ENCODE data around the gene LRP11.
"Not testable (repeated sequence)": the region's sequence is repeated elsewhere in the genome, so short reads cannot be mapped to it uniquely, and the experiment has no call there.

Gene LRP11, protein sequence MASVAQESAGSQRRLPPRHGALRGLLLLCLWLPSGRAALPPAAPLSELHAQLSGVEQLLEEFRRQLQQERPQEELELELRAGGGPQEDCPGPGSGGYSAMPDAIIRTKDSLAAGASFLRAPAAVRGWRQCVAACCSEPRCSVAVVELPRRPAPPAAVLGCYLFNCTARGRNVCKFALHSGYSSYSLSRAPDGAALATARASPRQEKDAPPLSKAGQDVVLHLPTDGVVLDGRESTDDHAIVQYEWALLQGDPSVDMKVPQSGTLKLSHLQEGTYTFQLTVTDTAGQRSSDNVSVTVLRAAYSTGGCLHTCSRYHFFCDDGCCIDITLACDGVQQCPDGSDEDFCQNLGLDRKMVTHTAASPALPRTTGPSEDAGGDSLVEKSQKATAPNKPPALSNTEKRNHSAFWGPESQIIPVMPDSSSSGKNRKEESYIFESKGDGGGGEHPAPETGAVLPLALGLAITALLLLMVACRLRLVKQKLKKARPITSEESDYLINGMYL

GRCh38 chr6:149863698-149864577, at the start of gene LRP11:
Gene LRP11 (minus strand): TSS chr6:149864359. CDS start chr6:149864020, 339 bp downstream.
- DNase-seq, result peak; percentile 86

DNA sequence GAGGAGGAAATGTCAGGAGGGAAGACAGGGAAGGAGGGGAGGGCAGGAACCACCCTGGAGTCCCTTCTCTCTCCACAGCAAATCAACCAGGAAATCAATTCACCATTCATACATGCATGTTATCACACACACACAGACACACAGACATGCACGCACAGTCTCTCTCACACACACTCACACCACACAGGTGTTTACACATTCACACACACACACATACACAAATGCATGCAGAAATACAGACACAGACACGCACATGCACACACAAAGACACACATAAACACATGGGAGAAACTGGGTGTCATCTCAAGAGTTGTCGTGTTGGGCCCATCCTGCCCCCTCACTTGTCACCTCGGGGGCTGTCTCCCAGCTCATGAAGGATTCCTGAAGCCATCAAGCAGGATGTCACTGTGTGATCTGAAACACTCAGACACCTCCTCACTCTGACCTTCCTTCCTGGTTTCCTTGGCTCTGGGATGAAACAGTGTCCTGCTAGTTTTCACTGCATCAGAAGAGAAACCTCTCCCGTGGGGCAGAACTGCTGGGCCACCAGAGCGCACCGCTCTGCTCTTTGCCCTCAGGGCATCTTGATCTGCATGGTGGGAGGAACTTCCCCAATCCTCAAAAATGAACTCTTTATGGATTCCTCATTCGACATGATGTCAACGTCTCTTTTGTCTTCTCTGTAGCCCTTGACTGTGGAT, 49.5 kb upstream of the LRP11 start:
- DNase-seq, result no peak

DNA sequence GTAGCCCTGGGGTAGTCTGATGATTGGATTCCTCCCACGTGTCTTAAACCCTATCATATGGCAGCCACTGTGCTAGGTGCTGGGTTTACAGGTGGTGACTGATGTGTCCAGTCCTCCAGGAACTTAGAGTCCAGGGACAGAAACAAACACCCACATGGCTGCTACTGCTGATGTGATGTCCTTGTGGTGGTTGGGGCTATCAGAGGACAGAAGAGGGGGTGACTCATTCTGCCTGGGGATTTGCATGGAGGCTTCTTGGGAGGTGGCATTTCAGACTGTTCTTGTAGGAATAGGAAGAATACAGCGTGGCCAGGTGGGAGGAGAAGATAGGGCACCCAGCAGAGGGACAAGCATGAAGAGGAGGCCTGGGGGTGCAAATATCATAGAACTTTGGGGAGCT, 48.9 kb upstream of the LRP11 start:
- DNase-seq, result no peak

DNA sequence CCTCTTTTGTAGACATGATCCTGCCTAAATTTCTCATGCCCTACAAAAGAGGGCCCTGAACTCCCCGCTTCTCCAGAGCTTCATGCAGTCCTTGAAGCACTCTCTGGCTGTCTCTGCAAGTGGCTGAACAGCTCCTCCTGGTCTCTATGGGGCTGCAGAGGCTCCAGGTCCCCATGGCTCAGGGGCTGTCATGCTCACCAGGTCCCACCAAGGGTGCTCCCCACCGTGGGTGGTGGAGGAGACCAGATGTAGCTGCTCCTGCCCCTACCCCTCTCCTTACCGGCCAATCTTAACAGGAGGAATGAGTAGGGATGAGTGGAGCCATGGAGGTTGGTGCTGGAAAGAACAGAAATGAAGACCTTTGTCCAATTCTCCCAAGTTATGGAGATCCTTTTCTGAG, 48.5 kb upstream of the LRP11 start:
- DNase-seq, result not testable (repeated sequence)

GRCh38 chr6:149910721-149911151, 46.6 kb upstream of the LRP11 start:
- no peak for DNase-seq

- no peak for DNase-seq
Observed at GRCh38 chr6:149909701-149910470, 45.7 kb upstream of the LRP11 start.

DNA sequence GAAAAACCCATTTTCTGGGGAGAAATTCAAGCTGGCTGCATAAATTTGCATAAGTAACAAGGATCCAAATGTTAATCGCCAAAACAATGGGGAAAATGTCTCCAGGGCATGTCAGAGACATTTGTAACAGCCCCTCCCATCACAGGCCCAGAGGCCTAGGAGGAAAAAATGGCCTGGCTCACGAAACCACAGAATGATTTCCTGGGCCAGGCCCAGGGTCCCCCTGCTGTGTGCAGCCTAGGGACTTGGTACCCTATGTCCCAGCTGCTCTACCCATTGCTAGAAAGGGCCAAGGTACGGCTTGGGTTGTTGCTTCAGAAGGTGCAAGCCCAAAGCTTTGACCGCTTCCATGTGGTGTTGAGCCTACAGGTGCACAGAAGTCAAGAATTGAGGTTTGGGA, 44.3 kb upstream of the LRP11 start:
- DNase-seq, result not testable (repeated sequence)

DNA sequence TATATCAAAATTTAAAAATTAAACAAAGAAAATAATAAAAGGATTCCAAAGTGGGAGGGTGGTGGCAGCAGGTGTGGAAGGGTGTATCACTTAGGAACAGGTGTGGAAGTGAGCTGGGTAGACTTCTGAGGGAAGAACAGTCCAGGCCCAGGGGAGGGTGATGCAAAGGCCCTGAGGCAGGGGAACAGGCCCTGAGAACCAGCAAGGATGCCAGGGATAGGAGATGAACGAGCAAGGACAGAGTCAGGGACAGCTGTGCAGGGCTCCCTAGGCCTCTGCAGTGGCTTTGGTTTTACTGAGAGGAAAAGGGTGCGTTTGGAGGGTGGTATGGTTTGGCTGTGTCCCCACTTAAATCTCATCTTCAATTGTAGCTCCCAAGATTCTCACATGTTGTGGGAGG, 43.2 kb upstream of the LRP11 start:
- DNase-seq, result no peak

DNA sequence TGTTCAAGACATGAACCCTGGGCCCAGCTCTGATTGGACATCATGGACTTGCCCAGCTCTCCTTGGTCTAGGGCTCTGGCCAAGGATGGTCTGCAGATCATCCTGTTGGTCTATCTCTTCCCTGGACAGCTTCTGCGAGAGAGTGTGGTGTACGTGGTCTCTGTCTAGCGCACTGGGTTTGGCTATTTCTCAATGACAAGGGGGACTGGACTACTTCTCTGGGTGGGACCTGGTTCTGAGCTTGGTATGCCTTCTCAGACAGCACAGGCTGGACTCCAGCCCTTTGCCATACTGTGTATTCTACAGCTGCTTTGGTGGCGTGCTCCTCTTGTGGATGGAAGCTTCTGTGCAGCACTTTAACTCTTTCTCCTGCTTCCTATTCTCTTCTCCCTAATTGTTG, 42.2 kb upstream of the LRP11 start:
- DNase-seq, result no peak

DNA sequence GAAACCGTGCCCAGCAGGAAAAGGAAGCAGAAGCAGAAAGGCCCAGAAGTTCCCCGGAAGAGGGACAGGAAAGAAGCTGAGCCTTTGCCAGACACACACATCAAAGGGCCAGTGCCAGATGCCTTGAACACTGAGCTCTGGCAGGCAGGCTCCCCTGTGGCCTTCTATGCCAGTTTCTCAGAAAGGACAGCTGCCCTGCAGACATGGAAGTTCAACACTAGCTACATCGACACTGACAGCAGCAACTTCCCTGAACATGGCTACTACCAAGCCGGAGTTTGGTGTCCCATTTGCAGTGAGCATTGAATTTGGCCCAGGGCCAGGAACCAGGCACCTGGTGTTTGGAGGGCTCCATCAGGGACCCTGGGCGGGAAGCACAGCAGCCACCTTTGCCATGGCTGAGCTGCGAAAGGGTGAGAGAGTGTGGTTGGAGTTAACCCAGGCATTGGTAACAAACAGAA, 41.8 kb upstream of the LRP11 start:
- DNase-seq, result no peak

DNA sequence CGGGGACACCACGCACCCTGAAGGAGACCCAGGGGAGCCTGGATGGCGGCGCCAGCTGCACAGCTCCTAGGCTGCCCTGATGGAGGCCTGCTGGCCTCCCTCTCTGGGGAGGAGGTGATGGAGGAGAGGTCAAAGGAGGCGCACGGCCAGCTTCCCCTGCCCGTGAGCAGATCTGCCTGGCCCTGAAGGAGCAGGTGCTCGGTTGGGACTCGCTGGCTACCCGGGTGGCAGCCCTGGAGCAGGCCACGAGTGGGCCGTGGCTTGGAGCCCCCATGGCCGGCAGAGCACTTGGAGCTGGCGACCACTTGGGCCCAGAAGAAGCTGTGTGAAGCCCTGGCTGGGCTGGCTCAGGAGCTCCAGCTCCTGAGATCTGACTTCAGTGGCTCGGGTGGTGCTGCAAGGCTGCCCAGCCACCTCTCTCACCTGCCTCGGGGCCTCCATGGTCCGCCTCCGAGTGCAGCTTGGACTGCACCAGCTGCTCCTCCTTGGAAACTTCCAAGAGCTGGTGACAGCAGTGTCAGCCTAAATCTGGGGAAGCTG, 41.3 kb upstream of the LRP11 start:
- no peak for DNase-seq

DNA sequence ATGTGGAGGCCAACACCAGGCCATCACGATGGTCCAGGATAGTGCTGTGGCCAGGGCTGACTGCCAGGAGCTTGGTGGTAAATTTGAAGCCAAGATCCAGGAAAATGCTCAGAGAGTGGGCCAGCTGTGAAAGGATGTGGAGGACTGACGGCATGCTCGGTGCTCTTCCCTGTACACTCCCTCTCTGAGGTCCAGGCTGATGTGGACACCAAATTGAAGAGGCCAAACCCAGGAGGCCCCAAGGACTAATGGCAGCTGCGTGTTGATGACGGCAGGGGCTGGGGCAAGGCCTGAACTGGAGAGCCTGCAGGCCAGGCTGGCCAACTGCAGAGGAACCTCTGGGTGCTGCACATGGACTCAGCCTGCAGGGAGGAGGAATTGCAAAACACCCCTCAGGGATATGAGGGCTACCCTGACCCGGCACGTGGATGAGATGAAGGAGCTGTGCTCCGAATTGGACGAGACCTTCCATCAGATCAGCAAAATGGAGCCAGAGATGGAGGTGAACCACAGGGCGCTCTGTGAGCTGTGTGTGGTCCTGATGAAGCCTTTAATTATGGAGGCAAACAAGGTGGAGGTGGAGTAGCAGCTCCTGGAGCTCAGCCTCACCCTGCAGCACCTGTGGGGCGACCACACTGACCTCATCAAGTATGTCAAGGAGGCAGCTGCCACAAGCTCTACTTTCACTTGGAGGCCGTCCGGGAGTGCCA, 40.7 kb upstream of the LRP11 start:
- DNase-seq, result no peak

- DNase-seq, result no peak
Observed at GRCh38 chr6:149903938-149904611, 39.9 kb upstream of the LRP11 start.

DNA sequence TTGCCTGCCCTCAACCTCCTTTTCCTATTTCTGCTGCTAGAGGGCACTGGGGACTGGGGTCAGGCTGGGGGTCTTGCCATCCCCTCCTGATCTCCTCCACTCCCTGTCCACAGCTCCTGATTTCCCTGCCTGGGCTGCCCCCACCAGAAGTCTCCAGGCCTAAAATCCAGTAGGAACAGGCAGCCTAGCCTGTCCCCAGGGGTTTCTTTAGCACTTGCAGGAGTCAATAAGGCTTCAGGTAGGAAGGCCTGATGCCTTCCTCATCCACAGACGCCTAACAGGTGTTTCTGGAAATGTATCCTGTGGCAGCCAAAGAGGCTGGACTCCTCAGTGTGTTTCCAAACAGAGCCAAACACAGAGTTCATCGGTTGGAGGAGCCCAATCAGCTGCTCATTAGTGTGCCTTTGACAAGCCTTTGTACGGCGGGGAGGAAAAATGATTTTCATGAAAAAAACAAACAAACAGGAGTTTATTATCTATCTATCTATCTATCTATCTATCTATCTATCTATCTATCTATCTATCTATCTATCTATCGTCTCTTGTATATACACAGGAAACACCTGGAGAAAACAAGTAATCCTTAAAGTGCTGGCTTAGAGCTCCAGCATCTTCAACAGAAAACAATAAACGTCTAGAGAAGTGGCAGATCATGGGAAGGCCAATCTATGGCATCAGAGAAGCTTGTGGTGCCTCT, 37.4 kb upstream of the LRP11 start:
- no peak for DNase-seq

- no peak for DNase-seq
Observed at GRCh38 chr6:149900620-149901443, 36.7 kb upstream of the LRP11 start.

DNA sequence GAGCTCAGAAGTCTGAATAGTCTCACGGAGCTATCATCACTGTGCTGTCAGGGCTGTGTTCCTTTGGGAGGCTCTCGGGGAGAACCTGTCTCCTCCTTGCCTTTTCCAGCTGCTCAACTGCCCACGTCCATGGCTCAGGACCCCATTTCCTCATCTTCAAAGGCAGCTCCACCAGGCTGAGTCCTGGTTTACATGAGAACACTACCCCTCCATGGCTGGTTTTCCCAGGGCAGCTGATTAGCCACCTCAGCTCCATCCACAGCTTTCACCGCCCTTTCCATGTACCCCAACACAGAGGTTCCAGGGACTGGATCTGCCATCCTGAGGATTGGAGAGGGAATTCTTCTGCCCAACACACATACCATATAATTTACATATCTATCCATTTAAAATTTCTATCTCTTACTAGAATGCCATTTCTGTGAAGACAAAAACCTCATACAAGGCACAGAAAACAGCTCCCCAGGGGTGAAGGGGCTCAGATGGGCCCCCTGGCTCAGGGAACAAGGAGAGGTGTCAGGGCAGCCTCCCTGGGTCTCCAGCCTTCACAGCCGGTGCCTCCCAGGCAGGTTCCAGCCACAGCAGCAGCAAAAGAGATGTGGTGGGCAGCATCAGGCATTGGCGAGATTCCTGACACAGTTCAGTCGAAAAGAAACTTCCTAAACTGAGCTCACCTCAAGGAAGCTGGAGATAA, 35.9 kb upstream of the LRP11 start:
- no peak for DNase-seq

- DNase-seq, result no peak
Observed at GRCh38 chr6:149899486-149899885, 35.3 kb upstream of the LRP11 start.

- DNase-seq, result no peak
Observed at GRCh38 chr6:149898966-149899365, 34.8 kb upstream of the LRP11 start.
